B cell (primary cell): ENCODE data around the gene VPS13D. TPM values are rescaled to one million over a fixed set of nuclear protein-coding genes. Genes with fewer than 3 reads are reported as not detected.

Experiments
- ATAC-seq: fragments of 200-7000 bp; cut with Tn5 transposase; one replicate; pipeline ENCODE4 v1.10.0; 2021; ENCODE audit warnings: low read depth, mild to moderate bottlenecking, moderate number of reproducible peaks, moderate library complexity
- CTCF ChIA-PET: fragments of 350-600 bp; sonication (Branson Sonifier 250); formaldehyde crosslinking; loops from one replicate; lab custom pipeline; 2021; ENCODE audit warnings: antibody characterized with exemption, inconsistent platforms; lab: Charles Lee
- POLR2A ChIA-PET: fragments of 350-600 bp; sonication (Branson Sonifier 250); formaldehyde crosslinking; loops from one replicate; lab custom pipeline; 2021; ENCODE audit warnings: antibody characterized with exemption; lab: Charles Lee
- DNase-seq: peaks from one replicate; pipeline ENCODE4 v3.0.0; 2013
- H2AFZ ChIP-seq: 2 replicates; pipeline ENCODE4 v1.6.1; 2012; ENCODE audit warnings: mild to moderate bottlenecking, low read depth, low read length; ENCODE audit not compliant: insufficient read depth, poor library complexity, severe bottlenecking
- H3K27ac ChIP-seq, 2 donors: 1 replicate in 1 of 2; 2 replicates in 1 of 2; pipeline ENCODE4 v1.5.1; 2012 to 2013; ENCODE audit warnings: low read length in 2 of 2, mild to moderate bottlenecking in 2 of 2, moderate library complexity in 1 of 2
- H3K27me3 ChIP-seq, 4 experiments: fragments of 200-600 bp in 1 of 4; sonication (generic) in 1 of 4; replicated peaks in 1 of 4; 1 replicate in 2 of 4; 2 replicates in 2 of 4; pipeline versions ENCODE4 v1.6.1 to v1.7.0; 2013 to 2016; ENCODE audit warnings: low read length in 3 of 4, mild to moderate bottlenecking in 2 of 4, mixed read lengths in 1 of 4, moderate library complexity in 1 of 4; ENCODE audit not compliant: insufficient read depth in 4 of 4, control insufficient read depth in 3 of 4; ENCODE audit errors: control extremely low read depth in 1 of 4
- H3K36me3 ChIP-seq, 2 experiments: replicated peaks in 1 of 2; 1 replicate in 1 of 2; 2 replicates in 1 of 2; pipeline versions ENCODE4 v1.6.1 to v1.7.1; 2013; ENCODE audit warnings: low read length in 1 of 2; ENCODE audit not compliant: insufficient read depth in 2 of 2, control insufficient read depth in 1 of 2; ENCODE audit errors: control extremely low read depth in 1 of 2, extremely low read depth in 1 of 2
- H3K4me1 ChIP-seq, 2 donors: fragments of 200-600 bp in 1 of 2; sonication (generic) in 1 of 2; 1 replicate in 1 of 2; 2 replicates in 1 of 2; pipeline versions ENCODE4 v1.5.1 to v1.6.1; 2013 to 2017; ENCODE audit warnings: low read length in 2 of 2; ENCODE audit not compliant: control insufficient read depth in 2 of 2, insufficient read depth in 2 of 2
- H3K4me2 ChIP-seq: replicated peaks from 2 replicates; pipeline ENCODE3; 2012; ENCODE audit warnings: mild to moderate bottlenecking, low read depth, low read length; ENCODE audit not compliant: poor library complexity, severe bottlenecking
- H3K4me3 ChIP-seq, 5 experiments: fragments of 200-600 bp in 1 of 5; sonication (generic) in 1 of 5; 1 replicate in 3 of 5; 2 replicates in 2 of 5; pipeline versions ENCODE4 v1.5.1 to v1.7.0; 2011 to 2016; ENCODE audit warnings: low read length in 4 of 5, mild to moderate bottlenecking in 4 of 5, low read depth in 2 of 5, control low read depth in 1 of 5, moderate library complexity in 1 of 5; ENCODE audit not compliant: insufficient read depth in 1 of 5; ENCODE audit errors: control extremely low read depth in 1 of 5, extremely low read depth in 1 of 5
- H3K79me2 ChIP-seq: fragments of 200-600 bp; sonication (generic); one replicate; pipeline ENCODE4 v1.6.0; 2016; ENCODE audit warnings: low read length; ENCODE audit not compliant: control insufficient read depth, insufficient read depth
- H3K9ac ChIP-seq: fragments of 200-600 bp; sonication (generic); 2 replicates; pipeline ENCODE4 v1.6.1; 2017; ENCODE audit warnings: mild to moderate bottlenecking, low read length, moderate library complexity
- H3K9me3 ChIP-seq, 3 donors: one replicate each; pipeline versions ENCODE4 v1.6.1 to v1.7.1; 2013; ENCODE audit warnings: low read length in 2 of 3; ENCODE audit not compliant: control insufficient read depth in 2 of 3, insufficient read depth in 1 of 3; ENCODE audit errors: control extremely low read depth in 1 of 3
- H4K20me1 ChIP-seq: 2 replicates; pipeline ENCODE4 v1.6.0; 2012; ENCODE audit warnings: mild to moderate bottlenecking, low read length; ENCODE audit not compliant: insufficient read depth, control insufficient read depth, poor library complexity, severe bottlenecking
- H3K27ac Mint-ChIP-seq: one replicate; pipeline ENCODE4 v1.8.0; 2021; ENCODE audit warnings: mixed read lengths
- H3K27me3 Mint-ChIP-seq: one replicate; pipeline ENCODE4 v1.8.0; 2021; ENCODE audit warnings: mixed read lengths
- H3K4me1 Mint-ChIP-seq: one replicate; pipeline ENCODE4 v1.8.0; 2021; ENCODE audit warnings: mixed read lengths
- H3K4me3 Mint-ChIP-seq: one replicate; pipeline ENCODE4 v1.8.0; 2021; ENCODE audit warnings: mixed read lengths
- H3K9me3 Mint-ChIP-seq: one replicate; pipeline ENCODE4 v1.8.0; 2022; ENCODE audit warnings: mixed read lengths; ENCODE audit not compliant: insufficient read depth
- CTCF ChIP-seq: fragments of 200-600 bp; IDR thresholded peaks from one replicate; pipeline ENCODE4 v1.8.0; 2022; ENCODE audit warnings: antibody characterized with exemption, mild to moderate bottlenecking
- EZH2 ChIP-seq: IDR thresholded peaks from 2 replicates; pipeline ENCODE4 v1.6.1; 2012; ENCODE audit warnings: borderline replicate concordance, low read depth, mild to moderate bottlenecking, moderate library complexity, low read length; ENCODE audit not compliant: insufficient read depth, poor library complexity, severe bottlenecking
- WGBS: methylation state at CpG from one replicate; pipeline ENCODE4 v1.1.5; 2013; ENCODE audit warnings: missing lambda C conversion rate; ENCODE audit not compliant: insufficient coverage; 5-methylcytosine and 5-hydroxymethylcytosine counted together
- intact Hi-C: fragments of 100-400 bp; cut with micrococcal nuclease; formaldehyde crosslinking; loops from one replicate; pipeline ENCODE4 v1.10.0; 2022
- polyA plus RNA-seq: library from polyadenylated mRNA; depleted of rRNA; stranded (reverse); fragments of >200 nt; gene quantifications from 2 replicates; pipeline ENCODE4 v1.2.3, GENCODE V29; 2012
- total RNA-seq, 2 donors: library from RNA; stranded (reverse); fragments of 120-200 nt in 1 of 2; gene quantifications; 1 replicate in 1 of 2; 2 replicates in 1 of 2; pipeline versions ENCODE4 v1.2.3 to v1.2.4, GENCODE V29; 2013 to 2022

Gene VPS13D
- total and polyA plus RNA-seq, 2 donors (not counting 1 experiment from before 2014, with no cell fraction given): 29.9 to 104 TPM

- H3K27ac ChIP-seq: no peak overlapping the region
- H3K9me3 ChIP-seq: no peaks in the 10 kb centered on the region
- H3K27me3 ChIP-seq: no peaks in the 10 kb centered on the region
- no peaks in the 10 kb centered on the region for H3K9me3 Mint-ChIP-seq
- H3K27me3 Mint-ChIP-seq: no peaks in the 10 kb centered on the region
- H3K4me2 ChIP-seq: no peak overlapping the region
- TF ChIP-seq CTCF: no peak
- TF ChIP-seq EZH2: no peak
- H3K4me3 Mint-ChIP-seq: no peak overlapping the region
- H4K20me1 ChIP-seq: peaks cover 16% of the 10 kb centered on the region
- H3K79me2 ChIP-seq: peaks cover 3% of the 10 kb centered on the region
- intact Hi-C loops: loop anchor here (1.0 kb wide), 1 partner anchor 126 kb away; no protein-coding TSS in a partner anchor
- ChIA-PET CTCF (interaction anchor here (0.9 to 11.0 kb wide), 8 partner anchors 10 to 138 kb away, joined by 3 to 128 read pairs (median 6); no protein-coding TSS in a partner anchor), POLR2A (no interaction called here)
- H3K27ac Mint-ChIP-seq: no peak overlapping the region
- peaks cover 12 to 58% of the 10 kb centered on the region in 2 experiments for H3K36me3 ChIP-seq
- H3K4me1 ChIP-seq: no peaks in the 10 kb centered on the region
- DNase-seq (no peak), ATAC-seq (no peak)
- no peaks in the 10 kb centered on the region for H3K4me1 Mint-ChIP-seq
- H2AFZ ChIP-seq: no peak overlapping the region
- 89% methylated on average over 4 of the region's 5 CpGs for WGBS
- H3K9ac ChIP-seq: no peak overlapping the region
- H3K4me3 ChIP-seq: no peak overlapping the region
Measured at GRCh38 chr1:12244585-12244984, 14.8 kb downstream of the VPS13D start.

GRCh38 chr1:12245116-12245515 lies 15.3 kb downstream of the VPS13D start:
- H2AFZ ChIP-seq: no peak overlapping the region
- no peak overlapping the region for H3K27ac ChIP-seq
- TF ChIP-seq EZH2 (no peak), CTCF (no peak)
- H3K9me3 ChIP-seq: no peaks in the 10 kb centered on the region
- H3K4me2 ChIP-seq: no peak overlapping the region
- Mint-ChIP-seq H3K27ac (no peak overlapping the region), H3K27me3 (no peaks in the 10 kb centered on the region), H3K4me1 (no peaks in the 10 kb centered on the region), H3K4me3 (no peak overlapping the region), H3K9me3 (no peaks in the 10 kb centered on the region)
- ATAC-seq (no peak), DNase-seq (no peak)
- H3K27me3 ChIP-seq: no peaks in the 10 kb centered on the region
- peaks cover 11% of the 10 kb centered on the region for H4K20me1 ChIP-seq
- H3K79me2 ChIP-seq: no peaks in the 10 kb centered on the region
- intact Hi-C loops: no loop called here
- no peak overlapping the region for H3K9ac ChIP-seq
- WGBS: no CpG with 5 or more reads among the region's 3 CpGs
- H3K4me1 ChIP-seq: no peaks in the 10 kb centered on the region
- peaks cover 12 to 63% of the 10 kb centered on the region in 2 experiments for H3K36me3 ChIP-seq
- POLR2A ChIA-PET: no interaction called here
- H3K4me3 ChIP-seq: no peak overlapping the region
- CTCF ChIA-PET: interaction anchor here (1.3 to 11.0 kb wide), 6 partner anchors 11 to 130 kb away, joined by 4 to 128 read pairs (median 10); no protein-coding TSS in a partner anchor
